Loucy (cell line): ENCODE measurements around the gene ACADSB.

Experiments used
- EZH2phosphoT487 ChIP-seq: fragments of 200-600 bp; IDR thresholded peaks from 2 replicates; pipeline ENCODE4 v1.6.1; 2018; ENCODE audit warnings: antibody characterized with exemption, mild to moderate bottlenecking, moderate library complexity, borderline replicate concordance
- TF ChIP-seq, protein P1 (sequence below): fragments of 200-600 bp; sonication (generic); conservative IDR thresholded peaks from 2 replicates; pipeline ENCODE4 v1.5.1; 2014; ENCODE audit warnings: mild to moderate bottlenecking, antibody characterized with exemption, low read length

DNA sequence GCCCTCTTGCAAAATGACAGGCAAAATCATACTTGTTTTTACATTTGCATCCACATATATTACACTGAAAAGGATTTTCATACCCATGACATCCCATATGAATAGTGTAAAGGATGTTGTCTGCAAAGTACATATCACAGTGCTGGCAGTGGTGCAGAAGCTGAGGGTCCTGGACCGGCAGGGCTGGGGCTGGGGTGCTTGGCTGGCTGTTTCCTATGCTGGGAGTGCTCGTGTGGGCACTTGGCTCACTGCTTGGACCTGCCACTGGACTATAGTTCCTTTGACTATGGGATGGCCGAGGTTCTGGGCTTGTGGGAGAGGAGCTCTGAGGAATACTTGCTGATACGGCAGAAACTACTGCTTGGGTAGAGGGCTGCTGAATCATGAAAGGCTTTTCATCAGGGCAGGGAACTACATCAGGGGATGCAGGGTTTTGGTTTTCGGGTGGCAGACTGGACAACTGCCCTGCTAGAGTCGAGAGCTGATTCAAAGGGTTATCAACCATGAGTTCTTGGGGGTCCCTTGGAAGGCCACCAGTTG lies 14.9 kb upstream of the ACADSB start:
- TF ChIP-seq, protein P1, sequence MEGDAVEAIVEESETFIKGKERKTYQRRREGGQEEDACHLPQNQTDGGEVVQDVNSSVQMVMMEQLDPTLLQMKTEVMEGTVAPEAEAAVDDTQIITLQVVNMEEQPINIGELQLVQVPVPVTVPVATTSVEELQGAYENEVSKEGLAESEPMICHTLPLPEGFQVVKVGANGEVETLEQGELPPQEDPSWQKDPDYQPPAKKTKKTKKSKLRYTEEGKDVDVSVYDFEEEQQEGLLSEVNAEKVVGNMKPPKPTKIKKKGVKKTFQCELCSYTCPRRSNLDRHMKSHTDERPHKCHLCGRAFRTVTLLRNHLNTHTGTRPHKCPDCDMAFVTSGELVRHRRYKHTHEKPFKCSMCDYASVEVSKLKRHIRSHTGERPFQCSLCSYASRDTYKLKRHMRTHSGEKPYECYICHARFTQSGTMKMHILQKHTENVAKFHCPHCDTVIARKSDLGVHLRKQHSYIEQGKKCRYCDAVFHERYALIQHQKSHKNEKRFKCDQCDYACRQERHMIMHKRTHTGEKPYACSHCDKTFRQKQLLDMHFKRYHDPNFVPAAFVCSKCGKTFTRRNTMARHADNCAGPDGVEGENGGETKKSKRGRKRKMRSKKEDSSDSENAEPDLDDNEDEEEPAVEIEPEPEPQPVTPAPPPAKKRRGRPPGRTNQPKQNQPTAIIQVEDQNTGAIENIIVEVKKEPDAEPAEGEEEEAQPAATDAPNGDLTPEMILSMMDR, result no peak
- no peak for TF ChIP-seq EZH2phosphoT487
